Uterus (tissue), 2 donors: ENCODE data around the gene NYAP1.
"Not testable (repeated sequence)": the region's sequence is repeated elsewhere in the genome, so short reads cannot be mapped to it uniquely, and the experiment has no call there.

Experiments used
- POLR2A ChIP-seq, 2 donors: fragments of 450-650 bp; IDR thresholded peaks; one replicate each; pipeline ENCODE4 v1.6.1; 2016; ENCODE audit warnings: antibody characterized with exemption in 2 of 2, mild to moderate bottlenecking in 1 of 2, moderate library complexity in 1 of 2
- TF ChIP-seq, protein P1 (sequence below), 4 experiments: fragments of 200-600 bp in 2 of 4; fragments of 450-650 bp in 2 of 4; sonication (generic) in 2 of 4; IDR thresholded peaks; one replicate each; pipeline ENCODE4 v1.5.1; 2016 to 2019; ENCODE audit warnings: antibody characterized with exemption in 4 of 4, mild to moderate bottlenecking in 2 of 4, moderate library complexity in 1 of 4

DNA sequence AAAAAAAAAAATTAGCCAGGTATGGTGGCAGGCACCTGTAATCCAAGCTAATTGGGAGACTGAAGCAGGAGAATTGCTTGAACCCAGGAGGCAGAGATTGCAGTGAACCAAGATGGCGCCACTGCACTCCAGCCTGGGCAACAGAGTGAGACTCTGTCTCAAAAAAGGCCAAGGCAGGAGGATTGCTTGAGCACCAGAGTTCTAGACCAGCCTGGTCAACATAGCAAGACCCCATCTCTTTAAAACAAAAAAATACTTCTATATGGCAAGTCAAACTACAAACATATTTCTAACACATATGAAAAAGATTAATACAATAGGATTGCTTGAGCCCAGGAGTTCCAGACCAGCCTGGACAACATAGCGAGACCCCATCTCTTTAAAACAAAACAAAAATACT, 17.0 kb downstream of the NYAP1 start:
- TF ChIP-seq, protein P1, sequence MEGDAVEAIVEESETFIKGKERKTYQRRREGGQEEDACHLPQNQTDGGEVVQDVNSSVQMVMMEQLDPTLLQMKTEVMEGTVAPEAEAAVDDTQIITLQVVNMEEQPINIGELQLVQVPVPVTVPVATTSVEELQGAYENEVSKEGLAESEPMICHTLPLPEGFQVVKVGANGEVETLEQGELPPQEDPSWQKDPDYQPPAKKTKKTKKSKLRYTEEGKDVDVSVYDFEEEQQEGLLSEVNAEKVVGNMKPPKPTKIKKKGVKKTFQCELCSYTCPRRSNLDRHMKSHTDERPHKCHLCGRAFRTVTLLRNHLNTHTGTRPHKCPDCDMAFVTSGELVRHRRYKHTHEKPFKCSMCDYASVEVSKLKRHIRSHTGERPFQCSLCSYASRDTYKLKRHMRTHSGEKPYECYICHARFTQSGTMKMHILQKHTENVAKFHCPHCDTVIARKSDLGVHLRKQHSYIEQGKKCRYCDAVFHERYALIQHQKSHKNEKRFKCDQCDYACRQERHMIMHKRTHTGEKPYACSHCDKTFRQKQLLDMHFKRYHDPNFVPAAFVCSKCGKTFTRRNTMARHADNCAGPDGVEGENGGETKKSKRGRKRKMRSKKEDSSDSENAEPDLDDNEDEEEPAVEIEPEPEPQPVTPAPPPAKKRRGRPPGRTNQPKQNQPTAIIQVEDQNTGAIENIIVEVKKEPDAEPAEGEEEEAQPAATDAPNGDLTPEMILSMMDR (IDR thresholded peaks at IDR 0.05) = not testable (repeated sequence)
- TF ChIP-seq POLR2A (IDR thresholded peaks at IDR 0.05) = not testable (repeated sequence)
